ENCODE data around the gene HOXA6.

The HOXA6 gene

GRCh38 chr7:27182861-27183681, 35.5 kb upstream of the HOXA6 start:
- no peak overlapping the region for H3K27ac ChIP-seq (ENCODE audit: low read depth, low read length, poor library complexity, severe bottlenecking)
- H3K27me3 ChIP-seq (ENCODE audit: insufficient read depth, low read length) = peaks cover 18% of the 10 kb centered on the region
- peaks cover 16% of the 10 kb centered on the region for H3K4me1 ChIP-seq (ENCODE audit: insufficient read depth, low read length, severe bottlenecking)
- no peaks in the 10 kb centered on the region for H4K20me1 ChIP-seq (ENCODE audit: insufficient read depth, low read length)
- H3K4me2 ChIP-seq (ENCODE audit: low read length) = peak overlapping the region; percentile 57; the same call in 1 of the 2 replicates
- no peaks in the 10 kb centered on the region for H3K9me2 ChIP-seq (ENCODE audit: low read depth, low read length)
- no peaks in the 10 kb centered on the region for H3K79me2 ChIP-seq (ENCODE audit: insufficient read depth, low read length)
- H2AFZ ChIP-seq (ENCODE audit: low read length) = no peak overlapping the region
- H3K9me3 ChIP-seq (ENCODE audit: low read length) = no peaks in the 10 kb centered on the region
- no peaks in the 10 kb centered on the region for H3K36me3 ChIP-seq (ENCODE audit: insufficient read depth, low read length)
- peak overlapping the region; percentile 54 for H3K4me3 ChIP-seq (ENCODE audit: low read depth, low read length, poor library complexity, severe bottlenecking)
- TF ChIP-seq EZH2 (IDR thresholded peaks at IDR 0.05; ENCODE audit: borderline replicate concordance, low read length) (no peak), CTCF (IDR thresholded peaks at IDR 0.05; ENCODE audit: low read length) (no peak)
- no peak overlapping the region for H3K9ac ChIP-seq (ENCODE audit: low read length)
- H3F3A ChIP-seq (ENCODE audit: insufficient read depth, low read length) = no peaks in the 10 kb centered on the region

GRCh38 chr7:27182285-27182841, 34.8 kb upstream of the HOXA6 start:
- Histone ChIP-seq H3K27ac (ENCODE audit: low read depth, low read length, poor library complexity, severe bottlenecking) (no peak overlapping the region), H3K4me1 (ENCODE audit: insufficient read depth, low read length, severe bottlenecking) (peaks cover 16% of the 10 kb centered on the region), H3K4me3 (ENCODE audit: low read depth, low read length, poor library complexity, severe bottlenecking) (no peak overlapping the region), H3K9me3 (ENCODE audit: low read length) (no peaks in the 10 kb centered on the region), H3K79me2 (ENCODE audit: insufficient read depth, low read length) (no peaks in the 10 kb centered on the region), H3K36me3 (ENCODE audit: insufficient read depth, low read length) (no peaks in the 10 kb centered on the region), H3K9ac (ENCODE audit: low read length) (no peak overlapping the region), H3K4me2 (ENCODE audit: low read length) (no peak overlapping the region), H3F3A (ENCODE audit: insufficient read depth, low read length) (no peaks in the 10 kb centered on the region), H2AFZ (ENCODE audit: low read length) (no peak overlapping the region), H3K9me2 (ENCODE audit: low read depth, low read length) (no peaks in the 10 kb centered on the region), H3K27me3 (ENCODE audit: insufficient read depth, low read length) (peaks cover 18% of the 10 kb centered on the region), H4K20me1 (ENCODE audit: insufficient read depth, low read length) (no peaks in the 10 kb centered on the region)
- no peak for TF ChIP-seq CTCF (IDR thresholded peaks at IDR 0.05; ENCODE audit: low read length)
- no peak for TF ChIP-seq EZH2 (IDR thresholded peaks at IDR 0.05; ENCODE audit: borderline replicate concordance, low read length)

- Histone ChIP-seq H3K4me3 (ENCODE audit: low read depth, low read length, poor library complexity, severe bottlenecking) (no peak overlapping the region), H3K4me1 (ENCODE audit: insufficient read depth, low read length, severe bottlenecking) (peaks cover 16% of the 10 kb centered on the region), H3K4me2 (ENCODE audit: low read length) (no peak overlapping the region), H3F3A (ENCODE audit: insufficient read depth, low read length) (no peaks in the 10 kb centered on the region), H4K20me1 (ENCODE audit: insufficient read depth, low read length) (no peaks in the 10 kb centered on the region), H3K27me3 (ENCODE audit: insufficient read depth, low read length) (peaks cover 18% of the 10 kb centered on the region), H3K9ac (ENCODE audit: low read length) (no peak overlapping the region), H3K27ac (ENCODE audit: low read depth, low read length, poor library complexity, severe bottlenecking) (no peak overlapping the region), H3K36me3 (ENCODE audit: insufficient read depth, low read length) (no peaks in the 10 kb centered on the region), H2AFZ (ENCODE audit: low read length) (no peak overlapping the region), H3K9me3 (ENCODE audit: low read length) (no peaks in the 10 kb centered on the region), H3K79me2 (ENCODE audit: insufficient read depth, low read length) (no peaks in the 10 kb centered on the region), H3K9me2 (ENCODE audit: low read depth, low read length) (no peaks in the 10 kb centered on the region)
- no peak for TF ChIP-seq EZH2 (IDR thresholded peaks at IDR 0.05; ENCODE audit: borderline replicate concordance, low read length)
These were observed 34.3 kb upstream of the HOXA6 start for GRCh38 chr7:27181795-27182275.
